Uterus (tissue), 4 donors: Measurements from ENCODE around the gene TEX55. TPM values are rescaled to one million over a fixed set of nuclear protein-coding genes. Genes with fewer than 3 reads are reported as not detected.
"Not testable (repeated sequence)": the region's sequence is repeated elsewhere in the genome, so short reads cannot be mapped to it uniquely, and the experiment has no call there.

Experiments
- DNase-seq, 2 donors: peaks; one replicate each; pipeline ENCODE4 v3.0.0-alpha.2; 2019 to 2020
- H3K27ac ChIP-seq, 2 donors: fragments of 200-600 bp; sonication (generic); 1 replicate in 1 of 2; 2 replicates in 1 of 2; pipeline ENCODE4 v1.5.1; 2016 to 2018
- H3K27me3 ChIP-seq, 2 donors: fragments of 200-600 bp; sonication (generic); one replicate each; pipeline ENCODE4 v1.5.1; 2018 to 2019; ENCODE audit warnings: control low read depth in 1 of 2
- H3K36me3 ChIP-seq, 2 donors: fragments of 200-600 bp; sonication (generic); one replicate each; pipeline ENCODE4 v1.5.1; 2019; ENCODE audit warnings: control low read depth in 1 of 2
- H3K4me1 ChIP-seq, 2 donors: fragments of 200-600 bp; sonication (generic); one replicate each; pipeline ENCODE4 v1.5.1; 2018 to 2019; ENCODE audit warnings: control low read depth in 1 of 2
- H3K4me3 ChIP-seq, 2 donors: fragments of 200-600 bp; sonication (generic); 1 replicate in 1 of 2; 2 replicates in 1 of 2; pipeline ENCODE4 v1.5.1; 2018 to 2019; ENCODE audit warnings: mild to moderate bottlenecking in 1 of 2
- H3K9me3 ChIP-seq, 2 donors: fragments of 200-600 bp; sonication (generic); one replicate each; pipeline ENCODE4 v1.5.1; 2019; ENCODE audit warnings: control low read depth in 1 of 2
- POLR2A ChIP-seq, 2 donors: fragments of 450-650 bp; IDR thresholded peaks; one replicate each; pipeline ENCODE4 v1.6.1; 2016; ENCODE audit warnings: antibody characterized with exemption in 2 of 2, mild to moderate bottlenecking in 1 of 2, moderate library complexity in 1 of 2
- intact Hi-C: fragments of 100-400 bp; cut with DNase I; formaldehyde crosslinking; loops from one replicate; pipeline ENCODE4 v1.15.1; 2023; ENCODE audit warnings: low total_unique reads
- total RNA-seq, 4 donors: library from RNA; depleted of rRNA in 3 of 4; stranded (reverse); fragments of >200 nt in 3 of 4; gene quantifications; one replicate each; pipeline versions ENCODE4 v1.1.0 to v1.2.4, GENCODE V29; 2014 to 2023
- TF ChIP-seq, protein P1 (sequence below), 4 experiments: fragments of 200-600 bp in 2 of 4; fragments of 450-650 bp in 2 of 4; sonication (generic) in 2 of 4; IDR thresholded peaks; one replicate each; pipeline ENCODE4 v1.5.1; 2016 to 2019; ENCODE audit warnings: antibody characterized with exemption in 4 of 4, mild to moderate bottlenecking in 2 of 4, moderate library complexity in 1 of 4
- donor health status: DM: yes; HTN: yes; CAD: no.

TEX55 gene
- total RNA-seq, 4 donors from 2014 or later: not detected

DNA sequence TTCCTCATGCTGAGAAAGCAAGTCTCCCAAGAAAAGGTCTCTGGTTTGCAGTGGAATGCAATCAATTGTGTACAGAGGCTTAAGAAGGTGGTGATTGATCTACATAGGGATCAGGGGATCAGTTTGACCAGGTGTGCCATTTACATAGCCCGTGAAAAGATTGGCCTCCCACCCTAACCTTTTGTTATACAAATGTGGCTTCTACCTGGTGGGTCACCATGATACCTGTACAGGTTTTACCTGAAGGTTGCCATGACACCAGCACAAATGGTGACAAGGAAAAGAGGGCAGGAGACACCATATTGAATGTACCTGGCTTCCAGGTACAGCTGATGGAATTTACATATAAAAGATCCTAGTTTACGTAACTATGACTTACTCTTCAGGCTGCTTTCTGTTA, 25.5 kb upstream of the TEX55 start:
- H3K4me3 ChIP-seq: no peak overlapping the region
- H3K27ac ChIP-seq: no peak overlapping the region
- TF ChIP-seq, protein P1, sequence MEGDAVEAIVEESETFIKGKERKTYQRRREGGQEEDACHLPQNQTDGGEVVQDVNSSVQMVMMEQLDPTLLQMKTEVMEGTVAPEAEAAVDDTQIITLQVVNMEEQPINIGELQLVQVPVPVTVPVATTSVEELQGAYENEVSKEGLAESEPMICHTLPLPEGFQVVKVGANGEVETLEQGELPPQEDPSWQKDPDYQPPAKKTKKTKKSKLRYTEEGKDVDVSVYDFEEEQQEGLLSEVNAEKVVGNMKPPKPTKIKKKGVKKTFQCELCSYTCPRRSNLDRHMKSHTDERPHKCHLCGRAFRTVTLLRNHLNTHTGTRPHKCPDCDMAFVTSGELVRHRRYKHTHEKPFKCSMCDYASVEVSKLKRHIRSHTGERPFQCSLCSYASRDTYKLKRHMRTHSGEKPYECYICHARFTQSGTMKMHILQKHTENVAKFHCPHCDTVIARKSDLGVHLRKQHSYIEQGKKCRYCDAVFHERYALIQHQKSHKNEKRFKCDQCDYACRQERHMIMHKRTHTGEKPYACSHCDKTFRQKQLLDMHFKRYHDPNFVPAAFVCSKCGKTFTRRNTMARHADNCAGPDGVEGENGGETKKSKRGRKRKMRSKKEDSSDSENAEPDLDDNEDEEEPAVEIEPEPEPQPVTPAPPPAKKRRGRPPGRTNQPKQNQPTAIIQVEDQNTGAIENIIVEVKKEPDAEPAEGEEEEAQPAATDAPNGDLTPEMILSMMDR (IDR thresholded peaks at IDR 0.05): no peak
- no peak for TF ChIP-seq POLR2A (IDR thresholded peaks at IDR 0.05)
- H3K36me3 ChIP-seq: no peaks in the 10 kb centered on the region
- no peaks in the 10 kb centered on the region for H3K27me3 ChIP-seq
- intact Hi-C loops: no loop called here
- H3K9me3 ChIP-seq: no peaks in the 10 kb centered on the region
- DNase-seq: no peak
- no peaks in the 10 kb centered on the region for H3K4me1 ChIP-seq

DNA sequence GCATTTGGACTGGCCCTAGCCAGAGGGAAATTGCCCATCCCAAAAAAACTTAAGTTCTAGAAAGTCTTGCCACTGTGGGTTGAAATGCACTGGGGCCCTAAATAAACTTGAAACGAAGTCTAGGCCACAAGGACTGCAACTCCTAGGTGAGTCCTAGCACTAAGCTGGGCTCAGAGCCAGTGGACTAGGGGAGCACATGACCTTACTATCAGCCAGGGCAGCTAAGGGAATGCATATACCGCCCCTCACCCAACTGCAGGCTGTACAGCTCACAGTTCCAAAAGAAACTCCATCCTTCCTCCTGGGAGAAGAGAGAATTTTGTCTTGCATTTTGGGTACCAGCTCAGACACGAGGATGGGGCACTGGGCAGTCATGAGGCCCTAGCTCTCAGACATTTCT, 23.6 kb upstream of the TEX55 start:
- intact Hi-C loops: no loop called here
- TF ChIP-seq POLR2A (IDR thresholded peaks at IDR 0.05): no peak
- TF ChIP-seq, protein P1 (IDR thresholded peaks at IDR 0.05): no peak
- no peak overlapping the region for H3K4me3 ChIP-seq

DNA sequence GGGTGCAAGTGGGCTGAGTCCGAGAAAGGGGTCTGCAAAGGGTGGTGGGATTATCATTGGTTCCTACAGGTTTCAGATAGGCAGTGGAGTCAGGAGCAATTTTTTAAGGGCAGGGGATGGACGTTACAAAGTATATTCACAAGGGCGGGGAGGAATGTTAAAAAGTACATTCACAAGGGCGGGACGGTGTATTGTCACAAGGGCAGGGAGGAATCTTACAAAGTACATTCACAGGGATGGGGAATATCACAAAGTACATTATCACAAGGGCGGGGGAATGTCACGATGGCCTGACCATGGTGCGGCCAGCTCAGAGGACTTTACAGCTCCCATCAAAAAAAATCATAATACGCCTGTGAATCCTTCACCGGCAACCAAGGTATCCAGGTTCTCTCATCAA, 20.6 kb upstream of the TEX55 start:
- TF ChIP-seq, protein P1 (IDR thresholded peaks at IDR 0.05): no peak
- no peak for TF ChIP-seq POLR2A (IDR thresholded peaks at IDR 0.05)
- Histone ChIP-seq H3K27me3 (no peaks in the 10 kb centered on the region), H3K4me1 (no peaks in the 10 kb centered on the region), H3K9me3 (no peaks in the 10 kb centered on the region), H3K36me3 (no peaks in the 10 kb centered on the region), H3K4me3 (no peak overlapping the region), H3K27ac (no peak overlapping the region)
- DNase-seq: no peak
- intact Hi-C loops: no loop called here

More for the DNA sequence above, 23.6 kb upstream of the TEX55 start:
- Histone ChIP-seq H3K27me3 (no peaks in the 10 kb centered on the region), H3K27ac (no peak overlapping the region), H3K9me3 (no peaks in the 10 kb centered on the region), H3K4me1 (no peaks in the 10 kb centered on the region), H3K36me3 (no peaks in the 10 kb centered on the region)
- no peak for DNase-seq

DNA sequence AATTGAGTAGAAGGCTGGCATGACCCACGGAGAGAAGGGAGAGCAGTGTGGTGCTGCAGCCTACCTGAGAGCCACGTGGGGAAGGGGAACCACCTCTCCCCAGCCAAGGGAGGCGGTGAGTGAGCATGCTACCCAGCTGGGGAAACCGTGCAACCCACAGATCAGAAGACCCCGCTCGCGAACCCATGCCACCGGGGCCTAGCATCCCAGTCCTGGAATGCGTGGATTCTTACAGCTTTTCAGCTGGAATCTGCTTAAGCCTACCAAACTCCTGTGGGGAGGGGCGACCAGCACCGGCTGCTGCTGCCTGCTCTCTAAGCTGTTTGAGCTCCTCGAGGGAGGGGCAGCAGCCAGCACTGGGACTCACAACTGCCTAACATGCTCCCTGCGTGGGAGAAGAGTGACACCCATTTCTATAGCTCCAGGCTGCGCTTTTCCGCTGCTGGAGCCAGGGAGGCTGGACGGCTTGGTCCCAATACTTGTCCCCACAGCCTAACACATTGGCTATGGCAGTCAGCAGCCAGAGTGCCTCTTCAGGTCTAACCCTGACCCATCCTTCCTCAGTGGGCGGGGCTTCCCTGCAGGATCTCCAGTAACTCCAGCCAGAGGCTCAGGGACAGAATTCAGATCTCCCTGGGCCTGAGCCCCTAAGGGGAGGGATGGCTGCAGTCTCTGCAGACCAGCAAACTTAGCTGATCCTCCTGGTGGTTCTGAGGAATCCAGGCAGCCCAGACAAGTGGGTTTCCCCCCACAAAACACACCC, 20.0 kb upstream of the TEX55 start:
- Histone ChIP-seq H3K4me3 (no peak overlapping the region), H3K27ac (no peak overlapping the region), H3K9me3 (no peaks in the 10 kb centered on the region), H3K4me1 (no peaks in the 10 kb centered on the region), H3K27me3 (no peaks in the 10 kb centered on the region), H3K36me3 (no peaks in the 10 kb centered on the region)
- no peak for DNase-seq
- intact Hi-C loops: no loop called here
- TF ChIP-seq, protein P1 (IDR thresholded peaks at IDR 0.05): no peak
- TF ChIP-seq POLR2A (IDR thresholded peaks at IDR 0.05): no peak

DNA sequence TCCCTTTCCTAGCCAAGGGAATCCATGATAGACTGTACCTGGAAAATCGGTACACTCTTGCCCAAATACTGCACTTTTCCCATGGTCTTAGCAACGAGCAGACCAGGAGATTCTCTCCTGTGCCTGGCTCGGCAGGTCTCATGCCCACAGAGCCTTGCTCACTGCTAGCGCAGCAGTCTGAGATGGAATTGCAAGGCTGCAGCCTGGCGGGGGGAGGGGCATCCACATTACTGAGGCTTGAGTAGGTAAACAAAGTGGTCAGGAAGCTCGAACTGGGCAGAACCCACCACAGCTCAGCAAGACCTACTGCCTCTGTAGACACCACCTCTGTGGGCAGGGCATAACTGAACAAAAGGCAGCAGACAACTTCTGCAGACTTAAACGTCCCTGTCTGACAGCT, 15.7 kb upstream of the TEX55 start:
- H3K27ac ChIP-seq, DNase-seq, intact Hi-C loops, H3K9me3 ChIP-seq, H3K4me3 ChIP-seq, H3K36me3 ChIP-seq, H3K27me3 ChIP-seq, H3K4me1 ChIP-seq: not testable (repeated sequence)

DNA sequence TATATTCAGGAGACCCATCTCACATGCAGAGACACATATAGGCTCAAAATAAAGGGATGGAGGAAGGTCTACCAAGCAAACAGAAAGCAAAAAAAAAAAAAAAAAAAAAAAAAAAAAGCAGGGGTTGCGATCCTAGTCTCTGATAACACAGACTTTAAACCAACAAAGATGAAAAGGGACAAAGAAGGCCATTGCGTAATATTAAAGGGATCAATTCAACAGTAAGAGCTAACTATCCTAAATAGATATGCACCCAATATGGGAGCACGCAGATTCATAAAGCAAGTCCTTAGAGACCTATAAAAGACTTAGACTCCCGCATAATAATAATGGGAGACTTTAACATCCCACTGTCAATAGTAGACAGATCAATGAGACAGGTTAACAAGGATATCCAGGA, 13.7 kb upstream of the TEX55 start:
- H3K36me3 ChIP-seq, DNase-seq, H3K9me3 ChIP-seq, intact Hi-C loops, H3K4me3 ChIP-seq, H3K27me3 ChIP-seq, H3K27ac ChIP-seq, H3K4me1 ChIP-seq: not testable (repeated sequence)

DNA sequence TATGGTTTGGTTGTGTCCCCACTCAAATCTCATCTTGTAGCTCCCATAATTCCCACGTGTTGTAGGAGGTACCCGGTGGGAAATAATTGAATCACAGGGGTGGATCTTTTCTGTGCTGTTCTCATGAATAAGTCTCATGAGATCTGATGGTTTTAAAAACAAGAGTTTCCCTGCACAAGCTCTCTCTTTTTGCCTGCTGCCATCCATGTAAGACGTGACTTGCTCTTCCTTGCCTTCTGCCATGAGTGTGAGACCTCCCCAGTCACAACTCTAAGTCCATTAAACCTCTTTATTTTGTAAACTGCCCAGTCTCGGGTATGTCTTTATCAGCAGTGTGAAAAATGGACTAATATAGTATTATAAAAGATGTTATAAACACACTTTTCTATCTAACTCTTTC, 6.6 kb upstream of the TEX55 start:
- H3K4me3 ChIP-seq, H3K27me3 ChIP-seq, H3K27ac ChIP-seq, intact Hi-C loops, DNase-seq, H3K9me3 ChIP-seq, H3K4me1 ChIP-seq, H3K36me3 ChIP-seq: not testable (repeated sequence)
